Fibroblast of lung (primary cell): ENCODE data around the gene TEX13D. TPM values are rescaled to one million over a fixed set of nuclear protein-coding genes. Genes with fewer than 3 reads are reported as not detected.

ENCODE experiments used
- DNase-seq, 2 donors: peaks; one replicate each; pipeline versions ENCODE4 v3.0.0 to v3.0.0-alpha.2; 2010; ENCODE audit warnings: low read depth in 2 of 2
- H2AFZ ChIP-seq: 2 replicates; pipeline ENCODE4 v1.5.1; 2012; ENCODE audit warnings: low read length, control low read depth, inconsistent platforms
- H3K27ac ChIP-seq: 2 replicates; pipeline ENCODE4 v1.5.1; 2011; ENCODE audit warnings: low read length, control low read depth; ENCODE audit not compliant: insufficient read depth
- H3K27me3 ChIP-seq: 2 replicates; pipeline ENCODE4 v1.5.1; 2011; ENCODE audit warnings: mild to moderate bottlenecking, low read length; ENCODE audit not compliant: control insufficient read depth, insufficient read depth
- H3K36me3 ChIP-seq: 2 replicates; pipeline ENCODE4 v1.5.1; 2011; ENCODE audit warnings: low read length; ENCODE audit not compliant: control insufficient read depth, insufficient read depth
- H3K4me1 ChIP-seq: 2 replicates; pipeline ENCODE4 v1.5.1; 2011; ENCODE audit warnings: low read length; ENCODE audit not compliant: control insufficient read depth, insufficient read depth; ENCODE audit errors: extremely low read depth
- H3K4me2 ChIP-seq: 2 replicates; pipeline ENCODE4 v1.5.1; 2011; ENCODE audit warnings: low read length, control low read depth; ENCODE audit not compliant: insufficient read depth; ENCODE audit errors: extremely low read depth
- H3K4me3 ChIP-seq, 4 experiments: fragments of 200-600 bp in 1 of 4; sonication (generic) in 1 of 4; replicated peaks in 1 of 4; 2 replicates each; pipeline ENCODE4 v1.5.1; 2011 to 2016; ENCODE audit warnings: low read length in 4 of 4, low read depth in 3 of 4, mild to moderate bottlenecking in 3 of 4, control low read depth in 2 of 4, inconsistent platforms in 1 of 4, mixed read lengths in 1 of 4; ENCODE audit not compliant: insufficient read depth in 1 of 4; ENCODE audit errors: control extremely low read depth in 1 of 4
- H3K79me2 ChIP-seq: 2 replicates; pipeline ENCODE4 v1.5.1; 2012; ENCODE audit warnings: mild to moderate bottlenecking, low read length, inconsistent platforms; ENCODE audit not compliant: control insufficient read depth, insufficient read depth
- H3K9ac ChIP-seq: 2 replicates; pipeline ENCODE4 v1.5.1; 2011; ENCODE audit warnings: mild to moderate bottlenecking, low read length, control low read depth; ENCODE audit not compliant: insufficient read depth
- H3K9me3 ChIP-seq: 2 replicates; pipeline ENCODE4 v1.5.1; 2012; ENCODE audit warnings: low read depth, low read length; ENCODE audit not compliant: control insufficient read depth, insufficient read depth
- H4K20me1 ChIP-seq: 2 replicates; pipeline ENCODE4 v1.5.1; 2011; ENCODE audit warnings: low read length; ENCODE audit not compliant: control insufficient read depth, insufficient read depth; ENCODE audit errors: extremely low read depth
- CTCF ChIP-seq, 2 donors: IDR thresholded peaks in 1 of 2; conservative IDR thresholded peaks in 1 of 2; 1 replicate in 1 of 2; 2 replicates in 1 of 2; pipeline ENCODE4 v1.5.1; 2011 to 2012; ENCODE audit warnings: low read length in 2 of 2, control low read depth in 1 of 2, inconsistent platforms in 1 of 2, low read depth in 1 of 2, mild to moderate bottlenecking in 1 of 2
- EZH2 ChIP-seq: IDR thresholded peaks from 2 replicates; pipeline ENCODE4 v1.5.1; 2012; ENCODE audit warnings: low read length, control low read depth, mild to moderate bottlenecking; ENCODE audit errors: missing control alignments
- polyA plus RNA-seq, 2 donors: library from polyadenylated mRNA; depleted of rRNA in 1 of 2; stranded (reverse) in 1 of 2; unstranded in 1 of 2; fragments of >200 nt; gene quantifications; 2 replicates each; pipeline ENCODE4 v1.2.1, GENCODE V29; 2011 to 2012; ENCODE audit warnings: missing spikeins in 1 of 2
- total RNA-seq: library from RNA; depleted of rRNA; stranded (reverse); fragments of >200 nt; gene quantifications from 2 replicates; pipeline ENCODE4 v1.2.1, GENCODE V29; 2014

TEX13D gene
- total and polyA plus RNA-seq, 2 donors (not counting 1 experiment from before 2014, with no cell fraction given), result not detected

GRCh38 chrX:124383354-124383753 is 50.9 kb downstream of the TEX13D start:
- peak in 1 of 2 donors; percentile 0 for DNase-seq
- Histone ChIP-seq H3K4me3 (no peak overlapping the region), H3K9me3 (no peaks in the 10 kb centered on the region), H3K4me1 (no peaks in the 10 kb centered on the region), H4K20me1 (no peaks in the 10 kb centered on the region), H3K27me3 (no peaks in the 10 kb centered on the region), H2AFZ (no peak overlapping the region), H3K36me3 (no peaks in the 10 kb centered on the region), H3K79me2 (no peaks in the 10 kb centered on the region), H3K27ac (no peak overlapping the region), H3K4me2 (no peak overlapping the region), H3K9ac (no peak overlapping the region)
- TF ChIP-seq EZH2 (no peak), CTCF (conservative IDR thresholded peaks at IDR 0.05 in 1 of 2, IDR thresholded peaks at IDR 0.05 in 1 of 2; ENCODE audit: low read depth in 1 of 2, low read length in 2 of 2) (no peak)

GRCh38 chrX:124386401-124386800 is 53.9 kb downstream of the TEX13D start:
- Histone ChIP-seq H3K36me3 (no peaks in the 10 kb centered on the region), H3K4me3 (no peak overlapping the region), H3K9me3 (no peaks in the 10 kb centered on the region), H3K27ac (no peak overlapping the region), H3K4me1 (no peaks in the 10 kb centered on the region), H3K27me3 (no peaks in the 10 kb centered on the region), H3K79me2 (no peaks in the 10 kb centered on the region), H4K20me1 (no peaks in the 10 kb centered on the region), H3K4me2 (no peak overlapping the region), H2AFZ (no peak overlapping the region), H3K9ac (no peak overlapping the region)
- no peak for DNase-seq
- TF ChIP-seq EZH2, result no peak
- no peak for TF ChIP-seq CTCF (conservative IDR thresholded peaks at IDR 0.05 in 1 of 2, IDR thresholded peaks at IDR 0.05 in 1 of 2; ENCODE audit: low read depth in 1 of 2, low read length in 2 of 2)

Other genes with a start within 250 kb of the TEX13D start
- gene SH2D1A, start 13.9 kb downstream of the TEX13D start, total RNA-seq, result not detected in 2 replicates
- 0.08 TPM in 1 of 2 replicates, not detected in the other for gene SH2D1A, start 13.9 kb downstream of the TEX13D start, polyA plus RNA-seq